HG03439 (cell line): ENCODE data around the gene PPP1R10.

Experiments
- ATAC-seq: cut with Tn5 transposase; IDR thresholded peaks from one replicate; pipeline ENCODE4 v1.9.1; 2021; ENCODE audit warnings: mild to moderate bottlenecking, moderate library complexity; ENCODE audit not compliant: unreplicated experiment

PPP1R10 gene

DNA sequence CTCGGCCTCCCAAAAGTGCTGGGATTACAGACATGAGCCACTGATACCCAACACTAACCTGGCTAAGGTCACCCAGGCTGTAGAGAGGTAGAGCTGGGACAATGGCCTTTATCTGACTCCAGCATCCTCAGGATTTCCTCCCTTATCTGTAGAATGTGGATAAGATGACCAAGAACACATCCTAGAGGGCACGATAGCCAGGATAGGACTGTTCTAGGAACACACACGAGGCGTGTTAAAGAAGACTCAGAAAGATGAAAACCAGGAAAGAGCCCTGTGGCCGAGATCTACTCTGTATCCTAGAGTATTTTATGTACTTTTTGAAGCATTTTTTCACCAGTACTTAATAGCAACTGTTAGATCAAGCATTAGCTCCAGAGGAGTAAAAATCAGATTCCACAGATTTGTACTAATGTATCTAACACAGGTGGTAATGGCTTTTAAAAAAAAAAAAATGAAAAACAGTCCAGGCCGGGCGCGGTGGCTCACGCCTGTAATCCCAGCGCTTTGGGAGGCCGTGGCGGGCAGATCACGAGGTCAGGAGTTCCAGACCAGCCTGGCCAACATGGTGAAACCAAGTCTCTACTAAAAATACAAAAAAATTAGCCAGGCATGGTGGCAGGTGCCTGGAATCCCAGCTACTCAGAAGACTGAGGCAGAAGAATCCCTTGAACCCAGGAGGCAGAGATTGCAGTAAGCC, 17.3 kb downstream of the PPP1R10 start:
- no peak for ATAC-seq

GRCh38 chr6:30598912-30599624, 18.0 kb downstream of the PPP1R10 start:
- no peak for ATAC-seq

- peak; percentile 60 for ATAC-seq
Observed at GRCh38 chr6:30597315-30598144, 19.5 kb downstream of the PPP1R10 start.

GRCh38 chr6:30592287-30592686, 24.8 kb downstream of the PPP1R10 start:
- ATAC-seq, result no peak

GRCh38 chr6:30591008-30591407, 26.0 kb downstream of the PPP1R10 start:
- no peak for ATAC-seq

GRCh38 chr6:30590509-30590908, 26.5 kb downstream of the PPP1R10 start:
- ATAC-seq, result no peak

DNA sequence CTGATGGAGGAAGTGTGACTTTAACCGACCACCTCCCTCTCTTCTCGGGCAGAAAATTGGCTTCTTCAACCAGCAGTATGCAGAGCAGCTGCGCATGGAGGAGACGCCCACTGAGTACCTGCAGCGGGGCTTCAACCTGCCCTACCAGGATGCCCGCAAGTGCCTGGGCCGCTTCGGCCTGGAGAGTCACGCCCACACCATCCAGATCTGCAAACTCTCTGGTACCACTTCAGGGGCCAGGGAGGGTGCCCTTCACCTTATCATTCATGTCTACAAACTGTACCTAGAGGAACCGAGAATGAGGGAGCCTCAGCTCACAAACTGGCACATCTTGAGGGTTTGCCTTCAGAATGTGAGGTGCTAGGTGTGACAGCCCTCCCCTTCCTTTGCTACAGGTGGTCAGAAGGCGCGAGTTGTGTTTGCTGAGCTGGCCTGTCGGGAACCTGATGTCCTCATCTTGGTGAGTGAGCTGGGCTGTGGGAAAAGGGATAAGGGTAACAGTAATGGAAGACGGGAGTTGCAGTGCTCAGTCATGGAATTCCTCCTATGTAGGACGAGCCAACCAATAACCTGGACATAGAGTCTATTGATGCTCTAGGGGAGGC, 27.2 kb downstream of the PPP1R10 start:
- ATAC-seq, result no peak

GRCh38 chr6:30583921-30584320, 33.1 kb downstream of the PPP1R10 start:
- ATAC-seq, result no peak

DNA sequence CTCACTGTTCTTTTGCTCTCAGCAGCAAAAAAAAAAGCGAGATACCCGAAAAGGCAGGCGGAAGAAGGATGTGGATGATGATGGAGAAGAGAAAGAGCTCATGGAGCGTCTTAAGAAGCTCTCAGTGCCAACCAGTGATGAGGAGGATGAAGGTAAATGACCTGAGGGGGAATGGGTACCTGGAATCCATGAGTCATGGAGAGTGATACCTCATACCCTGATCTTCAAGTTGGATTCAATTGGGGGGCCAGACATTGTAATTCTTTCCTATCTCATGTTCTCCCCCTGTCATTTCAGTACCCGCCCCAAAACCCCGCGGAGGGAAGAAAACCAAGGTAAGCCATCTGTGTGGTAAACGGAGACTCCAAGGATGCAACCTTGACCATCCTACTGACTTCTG, 39.0 kb downstream of the PPP1R10 start:
- ATAC-seq, result no peak

- ATAC-seq, result no peak
Observed at GRCh38 chr6:30573113-30573512, 43.9 kb downstream of the PPP1R10 start.

- ATAC-seq, result no peak
Observed at GRCh38 chr6:30572148-30572547, 44.9 kb downstream of the PPP1R10 start.

DNA sequence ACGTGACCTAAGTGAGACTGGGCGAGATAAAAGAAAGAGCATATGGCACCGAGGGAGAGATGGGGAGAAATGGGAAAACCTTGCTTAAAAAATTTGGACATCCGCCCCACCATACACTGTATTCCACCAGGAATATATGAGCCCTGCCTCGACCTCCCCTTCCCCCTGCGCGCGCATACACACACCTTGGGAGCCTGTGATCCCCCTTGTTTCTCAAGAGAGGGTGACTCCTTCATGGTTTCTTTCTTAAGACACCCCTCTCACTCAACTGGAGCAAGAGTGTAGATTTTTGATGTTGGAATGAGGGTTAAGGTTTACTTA, 45.3 kb downstream of the PPP1R10 start:
- ATAC-seq, result no peak

DNA sequence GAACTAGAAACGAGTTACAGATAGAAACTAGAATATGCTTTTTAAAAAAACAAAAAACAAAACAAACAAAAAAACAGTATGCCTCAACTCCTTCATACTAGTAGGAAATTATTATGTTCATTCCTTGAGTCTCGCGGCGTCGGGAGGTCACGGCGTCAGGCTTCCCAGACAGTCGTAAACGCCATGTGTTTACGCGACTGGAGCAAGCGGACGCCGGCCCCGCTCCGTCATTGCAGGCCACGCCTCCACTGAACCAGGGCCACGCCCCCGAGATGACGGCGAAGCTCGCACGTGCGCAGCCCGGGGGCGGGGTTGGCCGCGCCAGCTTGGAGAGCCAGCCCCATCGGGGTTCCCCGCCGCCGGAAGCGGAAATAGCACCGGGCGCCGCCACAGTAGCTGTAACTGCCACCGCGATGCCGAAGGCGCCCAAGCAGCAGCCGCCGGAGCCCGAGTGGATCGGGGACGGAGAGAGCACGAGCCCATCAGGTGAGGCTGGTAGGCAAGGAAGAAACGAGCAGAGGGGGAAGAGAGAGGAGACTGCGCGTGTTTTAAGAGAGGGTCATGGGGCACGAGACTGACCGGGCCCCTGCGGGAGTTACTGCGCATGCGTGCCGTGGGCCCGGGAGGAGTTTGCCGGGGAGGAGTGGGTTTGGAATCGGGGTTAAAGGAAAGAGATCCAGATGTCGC, 45.8 kb downstream of the PPP1R10 start, which contains the start of gene ABCF1:
TSS of gene ABCF1 (plus strand) at position 368 of the 687 bp plus-strand sequence. CDS start at position 414, 46 bp downstream.
- ATAC-seq, result peak; percentile 89

DNA sequence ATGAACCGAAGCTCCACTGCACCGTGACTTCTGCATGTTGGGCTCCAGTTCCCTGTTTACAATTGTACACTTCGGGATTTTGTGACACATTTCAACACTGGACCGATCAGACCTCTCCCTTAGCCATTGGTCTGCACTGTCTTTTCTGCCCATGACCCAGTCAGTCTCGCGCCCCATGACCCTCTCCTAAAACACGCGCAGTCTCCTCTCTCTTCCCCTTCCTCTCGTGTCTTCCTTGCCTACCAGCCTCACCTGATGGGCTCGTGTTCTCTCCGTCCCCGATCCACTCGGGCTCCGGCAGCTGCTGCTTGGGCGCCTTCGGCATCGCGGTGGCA, 46.3 kb downstream of the PPP1R10 start:
- peak; percentile 11 for ATAC-seq

DNA sequence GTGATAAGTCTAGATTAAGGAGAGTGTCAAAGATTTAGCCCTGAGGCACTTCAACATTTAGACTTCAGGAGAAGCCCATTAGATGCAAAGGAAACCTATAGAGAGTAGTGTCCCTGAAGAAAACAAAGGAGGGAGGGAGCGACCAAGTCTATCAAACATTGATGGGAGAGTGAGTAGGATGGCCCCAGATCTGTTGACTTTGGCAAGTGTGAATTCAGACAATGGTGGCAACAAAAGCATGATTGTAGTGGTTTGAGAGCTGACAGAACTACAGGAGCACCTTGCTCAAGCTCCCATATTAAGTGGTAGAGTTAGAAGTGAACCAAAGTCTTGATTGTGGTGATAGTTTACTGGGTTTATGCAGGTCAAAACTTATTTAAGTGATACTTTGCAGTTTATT, 46.8 kb downstream of the PPP1R10 start:
- ATAC-seq, result no peak

DNA sequence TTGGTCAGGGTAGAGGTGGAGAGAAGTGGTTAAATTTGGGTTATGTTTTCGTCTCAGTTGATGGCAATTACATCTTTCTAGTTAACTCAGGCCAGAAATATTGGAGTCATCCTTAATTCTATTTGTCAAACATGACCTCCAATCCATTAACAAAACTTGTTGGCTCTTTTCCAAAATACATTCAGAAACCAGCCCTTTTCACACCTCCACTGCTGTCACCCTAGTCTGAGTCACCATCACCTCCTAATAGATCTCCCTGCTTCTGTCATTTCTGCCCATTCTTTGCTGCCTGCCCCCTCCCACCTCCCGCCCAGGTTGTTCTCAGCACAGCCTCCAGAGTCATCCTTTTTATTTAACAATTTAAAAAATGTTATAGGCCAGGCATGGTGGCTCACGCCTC, 48.8 kb downstream of the PPP1R10 start:
- no peak for ATAC-seq

- ATAC-seq, result no peak
Observed at GRCh38 chr6:30565772-30566171, 51.3 kb downstream of the PPP1R10 start.

GRCh38 chr6:30564114-30564513, 52.9 kb downstream of the PPP1R10 start:
- ATAC-seq, result no peak

GRCh38 chr6:30562470-30563425, 54.3 kb downstream of the PPP1R10 start:
- ATAC-seq, result no peak

DNA sequence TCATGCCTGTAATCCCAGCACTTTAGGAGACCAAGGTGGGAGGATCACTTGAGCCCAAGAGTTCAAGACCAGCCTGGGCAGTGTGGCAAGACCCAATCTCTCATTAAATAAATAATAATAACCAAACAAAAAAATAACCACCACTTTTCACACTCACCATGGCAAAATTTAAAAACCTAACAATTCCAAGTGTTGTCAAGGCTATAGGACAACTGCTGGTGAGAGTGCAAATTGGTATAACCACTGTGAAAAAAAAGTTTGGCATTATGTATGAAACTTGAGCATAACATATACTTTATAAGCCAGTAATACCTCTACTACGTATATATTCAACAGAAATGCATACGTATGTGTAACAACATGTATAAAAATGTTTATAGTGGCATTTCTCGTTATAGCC, 56.1 kb downstream of the PPP1R10 start:
- ATAC-seq, result no peak
